HG03095 (cell line): ENCODE measurements around the gene CLCN2.

Source experiments
- ATAC-seq: cut with Tn5 transposase; IDR thresholded peaks from one replicate; pipeline ENCODE4 v1.9.1; 2021; ENCODE audit warnings: moderate library complexity; ENCODE audit not compliant: unreplicated experiment

Gene CLCN2

DNA sequence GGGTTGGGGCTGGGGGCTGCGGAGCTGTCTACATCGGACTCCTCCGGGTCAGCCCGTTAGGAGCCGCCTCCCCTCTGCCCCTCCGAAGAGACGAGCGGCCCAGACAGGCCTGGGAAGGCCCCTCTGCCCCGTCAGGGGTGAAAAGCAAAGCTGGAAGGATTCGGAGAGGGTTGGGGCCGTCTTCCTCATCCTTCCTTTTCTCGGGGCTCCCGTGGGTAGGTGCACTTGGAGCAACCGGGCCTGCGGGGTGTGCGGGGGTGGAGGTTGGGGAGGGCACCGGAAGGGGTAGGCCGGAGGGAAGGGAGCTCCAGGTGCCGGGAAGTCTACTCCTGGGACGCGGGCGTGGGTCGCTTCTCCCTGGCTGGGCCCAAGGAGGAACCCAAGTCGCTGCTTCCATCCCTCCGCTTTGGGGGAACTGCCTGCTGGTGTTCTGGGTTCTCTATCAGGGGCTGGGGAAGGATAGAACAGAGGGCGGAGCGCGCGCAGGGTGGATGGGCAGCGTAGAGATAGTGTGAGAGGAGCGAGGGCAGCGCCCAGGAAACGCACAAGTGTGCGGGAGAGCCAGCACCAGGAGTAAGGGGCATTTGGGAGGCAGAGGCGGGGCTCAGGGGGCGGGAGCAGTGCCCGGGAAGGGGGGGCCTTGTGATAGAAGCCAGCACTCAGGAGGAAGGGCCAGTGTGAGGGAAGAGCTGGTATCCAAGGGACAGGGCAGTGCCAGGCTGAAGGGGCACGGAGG lies 695 bp upstream of the CLCN2 start:
- no peak for ATAC-seq

DNA sequence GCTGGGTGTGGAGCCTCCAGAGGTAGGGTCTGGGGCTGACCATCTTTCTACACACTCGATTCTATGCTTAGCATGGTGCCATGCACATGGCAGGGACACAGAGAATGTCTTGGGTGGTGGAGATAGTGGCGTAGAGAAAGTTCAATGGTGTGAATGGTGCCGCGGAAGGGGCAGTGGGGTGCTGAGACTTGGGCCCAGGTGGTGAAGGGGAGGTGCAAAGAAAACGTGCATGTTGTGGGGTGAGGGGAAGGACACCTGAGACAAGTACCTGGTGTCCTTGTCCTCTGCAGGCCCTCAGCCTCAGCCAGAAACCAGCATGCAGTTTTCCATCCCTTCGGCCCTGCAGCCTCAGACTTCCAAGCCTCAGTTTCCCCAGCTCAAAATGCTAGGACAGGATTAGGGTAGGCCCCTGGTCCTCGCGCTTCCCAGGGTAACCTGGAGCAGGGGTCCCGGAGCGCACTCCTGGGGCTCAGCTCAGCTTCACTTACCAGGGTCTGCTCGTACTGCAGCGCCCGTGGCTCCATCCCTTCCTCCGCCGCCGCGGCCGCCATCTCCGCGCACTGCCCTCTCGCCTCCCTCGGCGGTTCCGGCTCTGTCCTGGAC lies 375 bp downstream of the CLCN2 start:
- ATAC-seq, result peak; percentile 0

DNA sequence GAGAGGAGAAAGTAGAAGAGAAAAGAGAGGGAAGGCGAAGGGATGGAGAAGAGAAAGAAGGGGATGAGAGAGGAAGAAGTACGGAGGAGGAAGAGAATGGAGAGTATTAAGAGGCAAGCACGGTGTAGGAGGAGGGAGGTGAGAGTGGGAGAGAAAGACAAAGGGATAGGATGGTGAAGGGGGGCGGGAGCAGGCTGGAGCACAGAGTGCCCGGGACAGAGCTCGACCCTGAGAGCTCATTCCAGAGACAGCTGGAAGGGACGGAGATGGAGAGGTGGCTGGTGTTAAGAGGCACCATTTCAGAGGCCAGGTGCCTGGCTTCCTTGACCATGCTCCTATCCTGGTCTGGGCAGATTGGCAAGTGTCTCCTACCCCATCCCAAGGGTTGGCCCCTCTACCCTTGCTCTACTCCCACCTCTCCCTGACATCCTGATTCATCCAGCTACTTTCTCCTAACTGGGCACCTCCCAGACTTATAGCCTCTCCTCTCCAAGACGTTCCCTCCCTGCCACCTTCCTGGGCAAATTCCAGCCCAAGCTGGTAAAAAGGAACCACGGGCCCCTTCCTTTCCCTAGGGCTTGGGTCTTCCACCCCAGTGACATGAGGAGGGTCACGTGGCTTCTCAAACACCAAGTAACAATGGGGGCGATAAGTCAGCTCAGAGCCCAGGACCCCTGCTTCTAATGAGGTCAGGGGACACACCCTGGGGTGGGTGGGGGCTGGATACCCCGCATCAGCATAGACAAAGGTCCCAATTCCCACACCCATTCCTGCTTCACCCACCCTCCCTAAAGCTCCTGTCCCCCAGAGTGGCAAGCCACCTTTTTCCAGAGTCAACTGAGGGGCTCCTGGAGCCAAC lies 1.1 kb downstream of the CLCN2 start:
- no peak for ATAC-seq

DNA sequence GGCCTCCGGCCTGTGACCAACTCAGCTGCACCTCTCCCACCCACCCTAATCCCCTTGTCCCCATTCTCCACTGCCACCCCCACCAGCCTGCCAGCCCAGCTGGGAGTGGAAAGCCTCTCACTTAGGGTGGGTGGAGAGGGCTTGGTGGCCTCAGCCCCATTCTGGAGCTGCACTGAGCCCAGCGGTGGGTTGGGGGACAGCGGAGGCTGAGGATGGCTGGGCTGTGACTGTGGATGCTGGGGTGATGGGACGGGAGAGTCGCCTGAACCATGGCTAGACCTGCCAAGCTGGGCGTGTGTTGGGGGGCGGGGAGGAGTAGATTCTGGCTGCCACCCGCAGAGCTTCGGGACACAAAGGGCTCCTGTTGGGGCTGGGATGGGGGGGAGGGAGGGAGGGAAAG lies 1.8 kb downstream of the CLCN2 start:
- no peak for ATAC-seq

DNA sequence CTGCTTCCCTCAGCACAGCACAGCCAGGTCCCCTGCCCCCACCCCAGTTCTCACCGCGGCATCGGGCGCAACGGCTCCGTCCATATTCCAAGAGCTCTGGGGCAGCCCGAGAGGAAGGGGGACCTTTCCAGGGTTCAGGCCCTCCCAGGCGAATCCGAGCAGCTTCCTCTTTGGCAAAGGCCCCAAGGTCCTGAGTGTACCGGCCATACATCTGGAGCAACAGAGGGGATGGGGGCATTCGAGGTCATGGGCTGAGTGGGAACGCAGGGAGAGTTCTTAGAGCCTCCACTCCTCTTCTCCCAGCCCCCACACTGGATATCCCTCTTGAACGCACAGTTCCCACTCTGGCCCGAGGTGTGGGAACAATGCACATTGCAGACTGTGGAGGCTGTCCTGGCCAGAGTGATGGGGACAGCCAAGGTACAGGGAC lies 2.5 kb downstream of the CLCN2 start:
- no peak for ATAC-seq

DNA sequence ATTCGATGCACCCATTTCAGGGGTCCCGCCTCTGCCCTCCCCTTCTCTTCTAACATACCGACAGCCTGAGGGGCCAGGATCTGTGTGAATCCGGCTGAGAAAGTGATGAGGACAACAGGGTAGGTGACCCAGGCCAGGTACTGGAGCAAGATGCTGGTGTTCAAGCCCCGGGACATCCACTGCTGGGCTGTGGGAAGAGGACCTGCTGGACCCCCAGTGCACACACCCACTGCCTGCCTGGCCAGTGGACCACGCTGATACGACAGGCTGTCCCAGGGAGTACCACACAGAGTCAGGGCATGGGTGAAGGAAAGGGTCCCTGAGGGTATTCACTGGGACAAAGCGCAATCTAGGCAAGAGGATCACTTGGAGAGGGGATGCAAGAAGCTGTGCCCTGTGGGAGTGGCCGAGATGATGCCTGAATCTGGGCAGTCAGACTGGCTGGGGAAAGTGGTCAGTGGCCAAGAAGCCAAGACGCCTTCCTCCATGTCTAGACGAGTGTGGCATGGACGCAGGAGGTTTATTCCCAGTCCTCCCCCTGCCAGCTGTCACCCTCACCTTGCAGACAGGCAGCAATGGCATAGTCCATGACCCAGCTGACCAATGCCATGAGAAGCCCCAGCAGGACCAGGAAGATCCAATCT lies 3.2 kb downstream of the CLCN2 start:
- ATAC-seq, result no peak

DNA sequence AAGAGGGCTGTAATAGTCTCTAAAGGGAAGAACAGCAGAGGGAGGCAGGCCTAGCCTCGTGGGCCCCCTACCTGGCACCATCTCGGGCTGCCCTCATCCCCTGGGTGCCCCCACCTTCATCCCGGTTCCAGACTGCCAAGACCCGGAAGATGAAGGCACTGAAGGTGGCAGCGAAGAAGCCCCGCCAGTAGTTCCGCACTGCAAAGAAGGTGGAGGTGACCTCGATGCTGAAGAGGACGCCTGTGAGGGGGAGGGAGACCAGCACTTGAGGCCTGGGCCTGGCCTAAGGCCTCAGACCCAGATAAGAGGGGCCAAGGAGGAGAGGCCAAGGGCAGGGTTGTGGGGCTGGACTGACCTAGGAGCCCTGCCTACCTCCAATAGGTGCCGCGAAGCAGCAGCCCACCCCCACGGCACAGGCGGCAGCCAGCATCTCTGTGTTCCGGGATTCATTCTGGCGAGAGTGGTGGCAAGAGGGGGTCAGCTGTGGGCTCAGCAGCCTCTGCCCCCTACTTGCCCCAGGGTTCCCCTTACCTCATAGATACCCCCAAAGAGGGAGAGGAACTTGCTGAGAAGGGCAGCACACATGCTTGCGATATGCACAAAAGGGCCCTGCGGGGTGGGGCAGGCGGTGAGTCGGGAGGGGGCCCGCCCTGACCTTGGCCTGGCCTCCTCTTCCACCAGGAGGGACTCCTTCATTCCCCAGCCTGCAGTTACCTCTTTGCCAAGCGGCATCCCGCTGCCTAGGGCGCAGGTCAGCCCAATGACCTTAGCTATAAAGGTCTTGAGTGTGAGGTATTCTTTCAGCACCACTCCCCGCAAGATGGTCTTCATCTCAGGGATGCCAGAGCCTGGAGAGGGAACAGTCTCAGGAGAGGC lies 3.9 kb downstream of the CLCN2 start:
- ATAC-seq, result no peak

DNA sequence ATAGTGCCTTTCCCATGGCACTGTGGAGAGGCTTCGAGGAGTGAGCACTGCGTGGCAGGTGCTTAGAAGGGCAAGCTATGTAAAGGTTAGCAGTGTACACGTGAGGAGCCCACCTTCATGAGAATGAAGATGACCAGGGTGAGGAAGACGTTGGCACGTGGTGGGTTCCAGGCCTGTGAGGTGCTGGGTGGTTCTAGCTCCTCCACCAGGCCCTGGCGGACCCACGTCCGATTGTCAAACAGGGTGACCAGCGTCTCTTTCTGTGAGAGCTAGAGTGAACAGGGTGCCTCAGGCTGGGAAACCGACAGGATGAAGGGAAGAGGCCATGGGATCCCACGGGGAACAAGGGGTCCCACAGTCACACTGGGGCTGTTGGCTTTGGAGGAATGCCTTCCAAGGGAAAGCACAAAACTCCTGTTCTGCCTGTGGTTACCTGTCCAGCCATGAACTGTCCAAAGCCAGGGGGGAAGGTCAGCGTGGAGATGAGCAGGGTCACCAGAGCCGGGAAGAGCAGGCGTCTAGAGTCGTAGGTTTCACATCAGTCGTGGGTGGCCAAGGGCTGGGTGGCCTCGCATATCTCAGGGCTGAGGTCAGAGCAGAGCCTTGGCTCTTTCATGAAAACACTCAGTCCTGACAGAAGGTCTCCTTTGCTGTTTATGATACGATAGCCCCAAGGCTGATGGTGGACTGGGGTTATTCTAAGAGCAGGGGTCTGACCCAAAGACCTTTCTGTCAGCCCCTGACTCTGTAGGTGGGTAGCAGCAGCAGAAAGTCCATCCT lies 6.0 kb downstream of the CLCN2 start:
- ATAC-seq, result no peak

DNA sequence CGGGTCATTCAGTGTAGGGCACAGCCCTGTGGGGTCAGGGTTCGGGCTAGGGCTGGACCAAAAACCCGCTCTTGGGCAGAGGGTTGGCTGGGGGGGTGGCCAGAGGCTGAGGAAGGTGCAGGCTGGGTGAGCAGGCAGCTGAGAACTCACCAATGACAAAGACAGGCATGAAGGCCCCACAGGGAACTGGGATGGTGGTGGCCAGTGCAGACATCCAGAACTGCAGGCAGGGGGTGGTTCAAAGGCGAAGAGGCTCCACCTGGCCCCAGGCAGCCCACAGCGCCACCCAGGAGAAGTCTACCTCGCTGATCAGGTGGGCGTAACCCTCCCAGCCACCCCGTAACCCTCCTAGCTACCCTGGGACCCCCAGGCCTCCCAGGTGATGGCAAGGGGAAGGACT lies 6.7 kb downstream of the CLCN2 start:
- ATAC-seq, result no peak

DNA sequence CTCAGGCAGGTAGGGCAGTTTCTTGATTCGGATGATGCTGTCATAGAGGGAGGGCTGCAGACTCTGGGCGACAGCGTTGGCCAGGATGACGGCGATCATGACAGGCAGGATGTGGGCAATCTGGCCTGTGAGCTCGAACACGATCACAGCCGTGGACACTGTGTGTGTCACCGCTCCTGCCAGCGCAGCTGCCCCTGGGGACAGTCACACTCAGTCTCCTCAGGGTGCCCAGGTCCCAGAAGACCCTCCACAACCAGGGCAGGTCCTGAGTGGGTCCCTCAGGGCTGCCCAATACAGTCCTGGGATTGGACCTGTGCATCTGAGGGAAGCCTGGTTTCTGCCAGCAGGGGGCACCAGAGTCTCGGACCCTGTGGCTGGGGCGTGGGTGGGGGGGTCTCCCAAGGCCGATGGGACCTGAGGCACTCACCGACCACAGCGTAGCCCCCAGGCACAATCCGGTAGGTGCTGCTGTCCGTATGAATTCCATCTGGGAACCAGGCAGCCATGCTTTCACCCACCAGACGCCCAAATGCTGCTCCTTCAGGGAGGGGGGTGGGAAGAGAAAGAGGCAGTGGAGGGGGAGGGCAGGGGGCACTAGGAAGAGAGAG lies 7.2 kb downstream of the CLCN2 start:
- ATAC-seq, result peak; percentile 44

DNA sequence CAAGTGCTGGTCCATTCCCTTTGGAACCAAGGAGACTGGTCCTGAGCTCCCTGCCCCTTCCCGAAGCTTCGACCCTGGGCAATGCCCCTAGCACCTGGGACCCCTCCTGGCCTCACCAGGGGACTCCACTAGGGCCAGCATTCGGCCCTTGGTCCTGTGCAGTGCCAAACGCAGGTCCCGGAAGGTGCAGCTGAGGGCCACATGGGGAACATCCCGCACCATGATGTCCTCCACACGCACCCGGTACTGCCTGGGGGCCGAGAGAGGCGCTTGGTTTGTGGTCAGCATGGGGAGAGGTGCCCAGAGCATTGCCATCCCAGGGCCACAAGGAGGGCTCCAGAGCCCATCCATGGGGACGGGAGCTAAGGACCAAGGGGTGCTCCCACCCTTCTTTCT lies 7.9 kb downstream of the CLCN2 start:
- no peak for ATAC-seq

DNA sequence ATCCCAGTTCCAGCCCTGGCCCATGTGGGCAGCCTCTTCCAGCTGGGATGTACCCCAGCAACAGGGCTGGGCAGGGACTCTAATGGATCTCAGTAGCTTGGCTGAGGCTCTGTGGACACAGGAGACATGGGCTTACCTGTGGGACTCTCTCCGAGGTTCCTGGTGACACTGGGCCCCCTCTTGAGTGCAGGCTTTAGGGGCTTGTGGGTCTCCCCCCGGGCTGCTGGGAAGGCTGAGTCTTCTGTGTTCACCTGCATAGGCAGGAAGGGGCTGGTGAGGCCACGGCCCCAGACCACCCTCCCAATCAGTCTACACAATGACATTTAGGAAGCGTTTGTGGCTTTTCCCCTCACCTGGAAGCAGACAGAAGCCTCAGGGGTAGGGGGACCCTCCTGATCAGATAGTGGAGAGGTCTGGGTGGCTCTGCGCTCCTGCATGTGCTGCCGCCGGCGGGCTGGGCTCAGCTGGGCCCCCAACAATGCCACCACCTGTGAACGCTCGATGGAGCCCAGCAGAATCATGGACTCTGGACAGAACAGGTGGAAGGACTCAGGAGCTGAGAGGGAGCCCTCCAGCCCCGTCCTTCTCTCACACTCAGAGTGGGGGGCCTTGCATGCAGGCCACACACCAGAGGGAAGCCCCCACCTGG lies 8.4 kb downstream of the CLCN2 start:
- ATAC-seq, result no peak

DNA sequence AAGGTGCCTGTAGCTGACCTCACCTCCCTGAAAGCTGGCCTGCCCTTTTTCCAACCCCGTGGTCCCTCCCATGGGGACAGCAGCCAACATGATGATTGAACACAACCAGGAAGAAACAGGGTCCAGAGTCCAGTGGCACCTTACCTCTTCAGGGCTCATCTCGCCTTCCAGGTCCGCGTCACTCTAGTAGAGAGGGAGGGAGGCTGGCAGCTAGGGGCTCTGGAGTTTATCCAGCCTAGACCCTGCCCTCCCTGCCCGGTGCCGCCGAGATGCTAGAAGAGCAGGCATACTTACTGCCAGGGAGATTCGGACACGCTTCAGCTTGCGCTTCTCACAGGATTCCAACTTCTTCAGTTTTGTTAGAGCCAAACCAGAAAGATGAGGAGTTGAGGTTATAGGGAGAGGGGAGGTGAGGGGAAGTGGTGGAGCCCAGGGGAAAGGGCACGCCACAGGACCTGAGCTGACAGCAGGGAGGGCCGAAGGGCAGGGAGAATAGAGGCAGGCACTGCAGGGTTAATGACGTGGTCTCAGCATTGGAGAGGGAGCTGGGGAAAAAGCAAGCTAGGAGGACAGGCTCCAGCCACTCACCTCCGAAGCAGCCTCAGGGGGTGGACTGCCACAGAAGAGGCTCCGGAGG lies 9.1 kb downstream of the CLCN2 start:
- no peak for ATAC-seq

DNA sequence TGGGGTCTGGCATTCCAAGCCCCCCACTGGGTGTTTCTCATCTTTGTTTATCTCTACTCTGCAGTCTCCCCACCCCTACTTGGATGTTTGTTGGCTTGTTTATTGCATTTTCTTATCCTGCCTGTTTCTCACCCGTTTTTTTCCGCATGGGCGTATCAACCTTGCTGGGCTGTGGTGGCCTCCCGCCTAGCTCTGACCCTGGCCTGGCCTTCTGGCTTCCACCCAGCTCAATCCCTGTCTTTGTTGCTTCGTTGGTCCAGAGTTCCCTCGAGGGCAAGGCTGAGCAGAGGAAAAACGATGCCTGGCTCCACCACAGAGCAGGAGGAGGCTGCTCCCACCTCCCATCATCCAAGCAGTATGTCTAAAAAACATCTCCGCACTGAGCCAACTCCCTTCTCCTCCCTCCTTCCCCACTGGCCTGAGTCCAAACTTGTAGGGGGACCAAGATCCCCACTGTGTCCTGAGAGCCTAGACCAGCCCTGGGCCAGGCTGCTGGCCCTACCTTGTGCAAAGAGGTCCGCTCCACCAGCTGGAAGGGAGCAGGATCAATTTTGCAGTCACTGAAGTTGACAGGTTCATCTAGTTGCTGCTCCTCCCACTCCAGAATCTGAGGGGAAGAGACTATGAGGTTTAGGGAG lies 9.8 kb downstream of the CLCN2 start:
- no peak for ATAC-seq

DNA sequence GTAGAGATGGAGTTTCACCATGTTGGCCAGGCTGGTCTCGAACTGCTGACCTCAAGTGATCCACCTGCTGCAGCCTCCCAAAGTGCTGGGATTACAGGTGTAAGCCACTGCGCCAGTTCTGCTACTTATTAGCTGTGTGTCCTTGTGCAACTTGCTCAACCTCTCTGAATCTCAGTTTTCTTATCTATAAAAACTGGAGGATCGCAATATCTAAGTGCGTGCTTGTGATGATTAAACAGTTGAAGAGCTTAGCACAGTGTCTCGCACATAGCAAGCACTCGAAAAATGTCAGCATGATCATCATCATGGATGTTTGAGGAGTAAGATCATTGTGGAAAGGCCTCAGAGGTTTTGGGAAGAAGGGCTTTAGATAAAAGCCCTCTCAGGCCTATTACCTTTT lies 10.8 kb downstream of the CLCN2 start:
- ATAC-seq, result no peak

DNA sequence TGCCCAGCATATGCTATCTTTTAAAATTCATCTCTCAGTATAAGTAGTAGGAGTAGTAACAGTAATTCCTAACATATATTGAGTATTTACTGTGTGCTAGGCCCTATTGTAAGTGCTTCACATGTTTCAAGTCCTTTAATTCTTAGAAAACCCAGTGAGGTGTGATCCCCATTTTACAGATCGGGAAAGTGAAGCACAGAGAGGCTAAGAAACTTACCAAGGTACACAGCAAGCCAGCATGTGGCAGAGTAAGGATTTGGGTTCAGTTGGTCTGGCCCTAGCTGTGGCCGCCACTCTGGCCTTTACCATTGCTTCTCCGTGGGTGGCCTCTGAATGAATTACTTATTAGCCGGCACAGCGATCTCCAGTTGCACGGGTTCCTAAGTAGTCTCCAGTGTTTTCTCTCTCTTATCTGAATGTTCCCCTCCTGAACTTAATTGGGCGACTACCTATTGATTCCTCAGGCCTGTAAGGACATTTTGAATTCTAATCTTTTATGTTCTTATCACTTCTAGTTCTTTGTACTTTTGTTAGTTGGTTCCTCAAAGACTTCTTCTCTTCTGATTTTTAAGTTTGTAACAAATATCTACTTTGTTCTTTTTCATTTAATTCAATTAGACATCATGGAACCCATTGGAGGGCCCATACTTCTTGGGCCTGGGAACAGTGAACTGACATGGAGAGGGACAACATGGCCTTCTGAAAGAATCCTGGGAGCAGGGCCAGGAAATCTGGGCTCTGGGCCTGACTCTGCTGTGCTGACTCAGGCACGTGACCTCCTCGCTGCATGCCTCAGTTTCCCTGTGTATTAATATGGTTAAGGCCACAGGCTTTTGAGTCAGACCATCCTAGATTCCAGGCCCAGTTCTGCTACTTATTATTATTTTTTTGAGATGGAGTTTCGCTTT lies 11.6 kb downstream of the CLCN2 start:
- no peak for ATAC-seq

DNA sequence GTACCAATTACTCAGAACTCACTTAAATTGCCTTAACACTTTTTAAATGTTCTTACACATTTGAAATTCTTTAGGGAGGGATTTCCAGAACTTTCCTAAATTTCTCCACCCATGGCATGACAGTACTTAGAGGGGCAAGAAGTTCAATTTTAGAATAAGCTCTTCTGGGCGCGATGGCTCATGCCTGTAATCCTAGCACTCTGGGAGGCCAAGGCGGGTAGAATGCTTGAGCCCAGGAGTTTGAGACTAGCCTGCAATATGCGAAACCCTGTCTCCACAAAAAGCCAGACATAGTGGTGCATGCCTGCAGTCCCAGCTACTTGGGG lies 13.4 kb downstream of the CLCN2 start:
- no peak for ATAC-seq
